RWPE1 (cell line): ENCODE results near the gene PCLAF.
"Not testable (repeated sequence)": the region's sequence is repeated elsewhere in the genome, so short reads cannot be mapped to it uniquely, and the experiment has no call there.

Experiments
- CTCF ChIA-PET: fragments of 350-600 bp; sonication (Branson Sonifier 250); formaldehyde crosslinking; extraction: SDS; loops from one replicate; lab custom pipeline; 2021; lab: Yijun Ruan, JAX
- POLR2A ChIA-PET: fragments of 400-600 bp; formaldehyde crosslinking; extraction: SDS; loops from one replicate; lab custom pipeline; 2020; ENCODE audit warnings: antibody characterized with exemption; ENCODE audit not compliant: low non-redundant PET; lab: Yijun Ruan, JAX
- DNase-seq: peaks from one replicate; pipeline ENCODE4 v3.0.0; 2012; ENCODE audit warnings: low spot score
- H3K27ac ChIP-seq: fragments of 450-650 bp; 2 replicates; pipeline ENCODE4 v1.5.1; 2017
- TF ChIP-seq, protein P1 (sequence below): fragments of 450-650 bp; conservative IDR thresholded peaks from 2 replicates; pipeline ENCODE4 v1.5.1; 2017; ENCODE audit warnings: low read depth, mild to moderate bottlenecking

The PCLAF gene

DNA sequence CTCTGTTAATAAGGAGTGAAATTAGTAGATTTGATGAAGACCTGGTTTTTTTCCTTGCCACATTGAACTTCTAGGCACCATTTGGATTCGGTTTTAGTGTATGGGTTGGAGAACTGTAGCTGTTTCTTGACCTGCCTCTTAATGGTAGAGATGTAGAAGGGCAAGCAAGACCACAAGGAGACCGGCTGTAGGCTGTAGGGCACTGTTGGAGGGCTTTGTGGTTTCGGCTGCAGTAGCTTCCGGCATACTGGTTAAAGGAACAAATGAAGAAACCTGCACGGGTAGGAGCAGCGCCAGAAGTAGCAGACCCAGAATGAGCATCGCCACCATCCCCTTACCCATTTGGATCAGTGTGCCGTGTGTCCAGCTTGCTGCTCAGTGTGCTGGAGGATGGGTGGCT lies 7.9 kb downstream of the PCLAF start:
- no peak overlapping the region for H3K27ac ChIP-seq
- TF ChIP-seq, protein P1, sequence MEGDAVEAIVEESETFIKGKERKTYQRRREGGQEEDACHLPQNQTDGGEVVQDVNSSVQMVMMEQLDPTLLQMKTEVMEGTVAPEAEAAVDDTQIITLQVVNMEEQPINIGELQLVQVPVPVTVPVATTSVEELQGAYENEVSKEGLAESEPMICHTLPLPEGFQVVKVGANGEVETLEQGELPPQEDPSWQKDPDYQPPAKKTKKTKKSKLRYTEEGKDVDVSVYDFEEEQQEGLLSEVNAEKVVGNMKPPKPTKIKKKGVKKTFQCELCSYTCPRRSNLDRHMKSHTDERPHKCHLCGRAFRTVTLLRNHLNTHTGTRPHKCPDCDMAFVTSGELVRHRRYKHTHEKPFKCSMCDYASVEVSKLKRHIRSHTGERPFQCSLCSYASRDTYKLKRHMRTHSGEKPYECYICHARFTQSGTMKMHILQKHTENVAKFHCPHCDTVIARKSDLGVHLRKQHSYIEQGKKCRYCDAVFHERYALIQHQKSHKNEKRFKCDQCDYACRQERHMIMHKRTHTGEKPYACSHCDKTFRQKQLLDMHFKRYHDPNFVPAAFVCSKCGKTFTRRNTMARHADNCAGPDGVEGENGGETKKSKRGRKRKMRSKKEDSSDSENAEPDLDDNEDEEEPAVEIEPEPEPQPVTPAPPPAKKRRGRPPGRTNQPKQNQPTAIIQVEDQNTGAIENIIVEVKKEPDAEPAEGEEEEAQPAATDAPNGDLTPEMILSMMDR, result no peak
- CTCF ChIA-PET, result no interaction called here
- POLR2A ChIA-PET, result no interaction called here
- DNase-seq, result no peak

DNA sequence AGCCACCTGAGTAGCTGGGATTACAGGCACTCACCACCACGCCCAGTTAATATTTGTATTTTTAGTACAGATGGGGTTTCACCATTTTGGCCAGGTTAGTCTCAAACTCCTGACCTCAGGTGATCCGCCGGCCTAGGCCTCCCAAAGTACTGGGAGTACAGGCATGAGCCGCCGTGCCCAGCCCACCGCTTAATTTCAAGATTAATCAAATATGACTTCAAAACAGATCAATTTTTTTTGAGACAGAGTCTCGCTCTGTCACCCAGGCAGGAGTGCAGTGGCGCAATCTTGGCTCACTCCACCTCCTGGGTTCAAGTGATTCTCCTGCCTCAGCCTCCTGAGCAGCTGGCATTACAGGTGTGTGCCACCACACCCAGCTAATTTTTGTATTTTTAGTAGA lies 9.9 kb downstream of the PCLAF start:
- POLR2A ChIA-PET, CTCF ChIA-PET: not testable (repeated sequence)

DNA sequence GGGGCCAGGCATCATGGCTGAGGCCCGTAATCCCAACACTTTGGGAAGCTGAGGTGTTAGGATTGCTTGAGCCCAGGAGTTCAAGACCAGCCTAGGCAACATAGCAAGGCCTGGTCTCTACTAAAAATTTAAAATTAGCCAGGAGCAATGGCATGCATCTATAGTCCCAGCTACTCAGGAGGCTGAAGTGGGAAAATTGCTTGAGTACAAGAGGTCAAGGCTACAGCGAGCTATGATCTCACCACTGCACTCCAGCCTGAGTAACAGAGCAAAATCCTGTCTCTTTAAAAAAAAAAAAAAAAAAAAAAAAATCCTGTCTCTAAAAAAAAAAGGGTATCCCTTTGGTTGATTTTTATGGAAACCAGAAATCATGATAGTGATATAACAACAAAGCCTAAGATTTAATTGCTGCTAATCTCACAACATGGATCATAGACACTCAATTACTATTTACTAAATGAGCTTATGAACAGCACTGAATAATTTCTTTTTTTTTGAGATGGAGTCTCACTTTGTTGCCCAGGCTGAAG lies 12.1 kb downstream of the PCLAF start:
- TF ChIP-seq, protein P1, result no peak
- DNase-seq, result no peak
- CTCF ChIA-PET, result interaction anchor here (0.6 to 1.0 kb wide), 3 partner anchors 12 to 929 kb away, joined by 3 to 5 read pairs (median 3); no protein-coding TSS in a partner anchor
- POLR2A ChIA-PET, result no interaction called here
- no peak overlapping the region for H3K27ac ChIP-seq

More for the DNA sequence above, 9.9 kb downstream of the PCLAF start:
- peak overlapping the region; percentile 11; the same call in 1 of the 2 replicates for H3K27ac ChIP-seq
- not testable (repeated sequence) for DNase-seq

DNA sequence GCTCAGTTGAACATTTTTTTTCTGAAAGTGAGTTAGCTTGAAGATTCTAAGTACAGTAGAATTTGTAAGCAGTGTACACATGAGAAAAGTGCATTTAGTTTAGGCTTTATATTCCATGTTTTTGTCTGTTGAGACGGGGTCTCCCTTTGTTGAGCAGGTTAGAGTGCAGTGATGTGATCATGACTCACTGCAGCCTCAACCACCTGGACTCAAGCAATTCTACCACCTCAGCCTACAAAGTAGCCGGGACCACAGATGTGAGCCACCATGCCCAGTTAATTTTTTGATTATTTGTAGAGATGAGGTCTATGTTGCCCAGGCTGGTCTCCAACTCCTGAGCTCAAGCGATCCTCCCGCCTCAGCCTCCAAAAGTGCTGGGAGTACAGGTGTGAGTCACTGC lies 20.0 kb downstream of the PCLAF start:
- no peak overlapping the region for H3K27ac ChIP-seq
- TF ChIP-seq, protein P1, result no peak
- DNase-seq, result no peak
- ChIA-PET CTCF (no interaction called here), POLR2A (no interaction called here)

DNA sequence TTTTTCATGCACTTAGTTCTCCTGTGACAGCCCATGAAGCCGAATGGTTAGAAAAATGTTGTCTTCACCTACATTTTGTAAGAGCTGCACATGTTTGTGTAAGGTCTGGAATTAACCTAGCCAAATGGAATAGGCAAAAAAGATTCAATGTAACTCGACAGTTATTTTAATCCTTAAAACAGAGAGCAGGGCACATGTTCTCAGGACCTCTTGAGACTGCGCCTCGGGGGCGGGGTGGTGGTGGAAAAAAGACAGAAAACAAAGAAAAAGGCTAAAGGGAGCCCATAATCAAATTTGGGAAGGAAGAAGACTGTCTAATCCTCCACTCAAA lies 24.6 kb downstream of the PCLAF start:
- ChIA-PET CTCF (interaction anchor here (0.6 to 0.9 kb wide), 3 partner anchors 12 to 327 kb away, joined by 3 to 4 read pairs (median 3); no protein-coding TSS in a partner anchor), POLR2A (no interaction called here)
- no peak for DNase-seq
- TF ChIP-seq, protein P1, result no peak
- peak overlapping the region; percentile 93 for H3K27ac ChIP-seq

DNA sequence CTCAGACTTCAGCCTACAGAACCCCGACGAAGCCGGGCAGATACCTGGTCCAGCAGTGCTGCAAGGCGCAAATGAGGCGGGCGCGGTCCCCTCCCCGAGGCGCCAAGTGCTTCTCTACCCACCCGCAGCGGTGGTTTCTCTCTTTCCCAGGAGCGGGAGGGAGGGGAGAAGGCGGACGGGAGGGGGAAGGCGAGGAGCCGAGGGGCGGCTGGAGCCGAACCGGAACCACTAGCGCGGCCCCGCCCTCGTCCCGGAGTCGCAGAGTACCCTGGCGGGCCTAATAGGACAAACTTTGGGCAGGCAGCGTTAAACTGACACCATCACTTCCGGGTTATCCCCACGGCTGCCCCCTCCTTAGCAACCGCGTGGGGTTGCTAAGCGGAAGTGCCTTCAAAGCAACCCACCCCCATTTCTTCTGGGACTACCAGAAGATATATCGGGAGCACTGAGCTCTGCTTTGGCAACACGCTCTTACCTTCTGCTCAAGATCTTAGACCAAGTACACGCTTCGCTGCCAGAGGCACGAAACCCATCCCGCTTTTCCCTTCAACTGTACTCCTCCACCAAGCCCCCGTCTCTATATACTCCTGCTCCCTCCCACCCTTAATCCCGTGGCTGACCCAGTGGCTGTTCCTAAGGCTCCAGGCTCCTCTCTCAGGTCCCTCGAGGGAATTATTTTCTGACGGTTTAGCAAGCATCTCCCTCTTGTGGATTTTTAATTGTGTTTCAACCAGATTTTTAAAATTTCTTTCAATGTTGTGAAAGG lies 25.1 kb downstream of the PCLAF start, which contains the start of gene CSNK1G1:
CSNK1G1 (minus strand) TSS at position 230 of the 766 bp plus-strand sequence. CDS start 55,674 bp downstream, outside the sequence.
- H3K27ac ChIP-seq, result peak within 1 kb of the TSS; percentile 93
- DNase-seq, result peak; percentile 93
- ChIA-PET POLR2A (no interaction called here), CTCF (interaction anchor here (0.6 to 1.4 kb wide), 5 partner anchors 13 to 328 kb away, joined by 3 to 8 read pairs (median 3); no protein-coding TSS in a partner anchor)
- TF ChIP-seq, protein P1, result peak; percentile 62
